Mucosa of descending colon (tissue), 3 donors: ENCODE results near the gene GBP7. TPM values are rescaled to one million over a fixed set of nuclear protein-coding genes. Genes with fewer than 3 reads are reported as not detected.

Experiments
- ATAC-seq: fragments of 200-7000 bp; cut with Tn5 transposase; one replicate; pipeline ENCODE4 v1.9.1; 2020; ENCODE audit warnings: mild to moderate bottlenecking, moderate library complexity
- DNase-seq, 3 donors: peaks; one replicate each; pipeline ENCODE4 v3.0.0-alpha.2; 2020
- H3K36me3 ChIP-seq: fragments of 200-600 bp; one replicate; pipeline ENCODE4 v1.8.0; 2021; ENCODE audit warnings: low read depth, mild to moderate bottlenecking
- H3K4me1 ChIP-seq: fragments of 200-600 bp; one replicate; pipeline ENCODE4 v1.8.0; 2021; ENCODE audit warnings: low read depth, mild to moderate bottlenecking
- H3K4me3 ChIP-seq: fragments of 200-600 bp; one replicate; pipeline ENCODE4 v1.8.0; 2021; ENCODE audit warnings: mild to moderate bottlenecking
- H3K9me3 ChIP-seq: fragments of 200-600 bp; one replicate; pipeline ENCODE4 v1.8.0; 2021; ENCODE audit warnings: mild to moderate bottlenecking
- intact Hi-C, 2 donors: fragments of 100-400 bp; cut with DNase I in 1 of 2; cut with micrococcal nuclease in 1 of 2; formaldehyde crosslinking; loops; one replicate each; pipeline versions ENCODE4 v1.11.0 to v1.11.1; 2022; cut with DNase I, micrococcal nuclease
- total RNA-seq, 3 donors: library from RNA; stranded (reverse); fragmentation: NEBNext Ultra II Directional in 2 of 3; extraction: Animal tissue kit (Norgen Biotek cat#: 25700) in 2 of 3; gene quantifications; one replicate each; pipeline versions ENCODE4 v1.2.1 to v1.2.4, GENCODE V29; 2021 to 2023
- TF ChIP-seq, protein P1 (sequence below): fragments of 200-600 bp; IDR thresholded peaks from one replicate; pipeline ENCODE4 v1.8.0; 2022; ENCODE audit warnings: antibody characterized with exemption, mild to moderate bottlenecking
- donor health status: DM: no; HTN: no; CAD: no; lungs with moderate emphysema.
- donor health status: DM: no; HTN: no; CAD: no.
- donor health status: DM: no; HTN: yes; CAD: no.

The GBP7 gene
- total RNA-seq, 3 donors from 2014 or later: 0.12 TPM; not detected in 2

DNA sequence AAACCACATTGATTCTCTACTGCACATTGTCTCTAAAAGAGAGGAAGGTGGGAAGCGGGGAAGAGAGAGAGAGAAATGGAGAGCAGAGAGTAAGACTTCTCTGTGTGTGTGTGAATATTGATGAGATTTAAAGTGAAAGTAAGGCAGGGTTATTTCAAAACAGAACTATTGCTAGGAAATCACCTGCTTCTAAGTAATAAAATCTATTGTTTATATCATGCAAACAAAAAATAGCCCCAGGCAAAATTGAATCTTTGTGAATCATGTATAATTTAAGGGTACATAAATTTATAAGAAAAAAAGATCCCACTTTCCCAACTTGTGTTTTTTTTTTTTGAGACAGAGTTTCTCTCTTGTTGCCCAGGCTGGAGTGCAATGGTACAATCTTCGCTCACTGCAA, 1.2 kb upstream of the GBP7 start:
- no peaks in the 10 kb centered on the region for H3K4me1 ChIP-seq
- H3K4me3 ChIP-seq: no peak overlapping the region
- TF ChIP-seq, protein P1, sequence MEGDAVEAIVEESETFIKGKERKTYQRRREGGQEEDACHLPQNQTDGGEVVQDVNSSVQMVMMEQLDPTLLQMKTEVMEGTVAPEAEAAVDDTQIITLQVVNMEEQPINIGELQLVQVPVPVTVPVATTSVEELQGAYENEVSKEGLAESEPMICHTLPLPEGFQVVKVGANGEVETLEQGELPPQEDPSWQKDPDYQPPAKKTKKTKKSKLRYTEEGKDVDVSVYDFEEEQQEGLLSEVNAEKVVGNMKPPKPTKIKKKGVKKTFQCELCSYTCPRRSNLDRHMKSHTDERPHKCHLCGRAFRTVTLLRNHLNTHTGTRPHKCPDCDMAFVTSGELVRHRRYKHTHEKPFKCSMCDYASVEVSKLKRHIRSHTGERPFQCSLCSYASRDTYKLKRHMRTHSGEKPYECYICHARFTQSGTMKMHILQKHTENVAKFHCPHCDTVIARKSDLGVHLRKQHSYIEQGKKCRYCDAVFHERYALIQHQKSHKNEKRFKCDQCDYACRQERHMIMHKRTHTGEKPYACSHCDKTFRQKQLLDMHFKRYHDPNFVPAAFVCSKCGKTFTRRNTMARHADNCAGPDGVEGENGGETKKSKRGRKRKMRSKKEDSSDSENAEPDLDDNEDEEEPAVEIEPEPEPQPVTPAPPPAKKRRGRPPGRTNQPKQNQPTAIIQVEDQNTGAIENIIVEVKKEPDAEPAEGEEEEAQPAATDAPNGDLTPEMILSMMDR: no peak
- intact Hi-C loops: no loop called here
- H3K9me3 ChIP-seq: no peaks in the 10 kb centered on the region
- no peak for ATAC-seq
- H3K36me3 ChIP-seq: no peaks in the 10 kb centered on the region
- no peak for DNase-seq

DNA sequence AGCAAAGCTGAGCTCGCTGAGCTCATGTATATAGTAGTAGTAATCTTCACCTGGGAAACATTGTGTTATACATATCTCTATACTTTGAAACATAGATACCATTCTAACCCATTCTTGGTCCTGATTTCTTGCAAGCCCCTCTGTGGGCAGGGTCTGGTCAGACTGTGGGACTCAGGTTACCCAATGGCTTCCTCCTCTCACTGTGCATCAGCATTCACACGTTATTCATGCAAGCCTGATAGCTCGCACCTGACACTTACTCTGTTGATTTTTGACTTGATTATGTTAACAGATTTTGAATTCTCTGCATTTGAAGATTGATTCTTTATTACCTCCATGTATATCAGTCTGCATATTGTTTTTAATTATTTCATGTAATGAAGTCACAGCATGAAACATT, 1.3 kb downstream of the GBP7 start:
- no peak for ATAC-seq
- intact Hi-C loops: no loop called here
- TF ChIP-seq, protein P1: no peak
- no peak for DNase-seq
- Histone ChIP-seq H3K9me3 (no peaks in the 10 kb centered on the region), H3K4me3 (no peak overlapping the region), H3K36me3 (no peaks in the 10 kb centered on the region), H3K4me1 (no peaks in the 10 kb centered on the region)

DNA sequence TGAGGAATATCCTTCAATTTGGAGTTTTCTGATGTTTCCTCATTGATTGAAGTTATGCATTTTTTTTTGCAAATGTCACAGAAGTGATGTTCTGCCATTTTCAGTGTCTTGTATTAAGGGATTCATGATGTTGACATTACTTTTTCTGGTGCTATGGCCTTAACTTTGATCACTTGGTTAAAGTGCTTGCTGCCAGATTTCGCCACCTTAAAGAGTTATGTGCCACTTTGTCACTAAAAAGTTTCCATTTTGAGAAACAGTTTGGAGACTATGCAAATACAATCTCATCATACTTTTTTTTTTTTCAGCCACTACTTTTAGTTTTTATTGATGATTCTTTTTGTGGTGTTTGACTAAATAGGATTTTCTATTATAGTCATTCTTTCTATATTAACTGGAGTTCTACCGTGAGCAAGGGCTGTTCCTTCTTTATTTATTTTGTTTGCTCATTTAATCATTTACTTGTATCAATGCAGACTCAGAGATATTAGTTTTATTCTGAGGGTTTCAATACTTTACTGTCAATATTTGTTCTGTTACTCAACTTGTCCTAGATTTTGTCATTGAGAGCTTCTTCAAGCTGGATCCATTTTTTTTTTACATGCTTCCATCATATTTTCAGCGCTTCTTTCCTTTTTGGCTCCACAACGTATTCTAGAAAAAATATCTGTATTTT, 3.2 kb downstream of the GBP7 start:
- no peak for DNase-seq
- Histone ChIP-seq H3K36me3 (no peaks in the 10 kb centered on the region), H3K9me3 (no peaks in the 10 kb centered on the region), H3K4me3 (no peak overlapping the region), H3K4me1 (no peaks in the 10 kb centered on the region)
- TF ChIP-seq, protein P1: no peak
- intact Hi-C loops: no loop called here
- ATAC-seq: no peak

DNA sequence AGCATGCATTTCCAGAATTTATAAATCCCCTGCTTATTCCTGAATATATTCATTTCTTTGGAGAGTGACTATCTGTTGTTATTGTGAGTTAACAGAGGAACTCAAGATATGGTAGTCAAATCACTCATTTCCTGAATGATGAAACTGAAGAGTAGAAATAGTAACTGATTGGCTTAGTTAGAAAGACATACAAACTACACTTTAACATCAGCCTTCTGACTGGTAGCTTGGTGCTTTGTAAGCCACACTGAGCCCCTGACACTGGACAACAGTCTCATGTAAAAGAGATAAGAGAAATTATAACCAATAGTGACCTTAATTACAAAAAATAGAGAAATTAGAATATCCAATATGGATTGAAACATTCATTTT, 4.8 kb downstream of the GBP7 start:
- no peaks in the 10 kb centered on the region for H3K36me3 ChIP-seq
- no peak overlapping the region for H3K4me3 ChIP-seq
- intact Hi-C loops: no loop called here
- H3K4me1 ChIP-seq: no peaks in the 10 kb centered on the region
- DNase-seq (no peak), ATAC-seq (no peak)
- TF ChIP-seq, protein P1: no peak
- H3K9me3 ChIP-seq: no peaks in the 10 kb centered on the region

DNA sequence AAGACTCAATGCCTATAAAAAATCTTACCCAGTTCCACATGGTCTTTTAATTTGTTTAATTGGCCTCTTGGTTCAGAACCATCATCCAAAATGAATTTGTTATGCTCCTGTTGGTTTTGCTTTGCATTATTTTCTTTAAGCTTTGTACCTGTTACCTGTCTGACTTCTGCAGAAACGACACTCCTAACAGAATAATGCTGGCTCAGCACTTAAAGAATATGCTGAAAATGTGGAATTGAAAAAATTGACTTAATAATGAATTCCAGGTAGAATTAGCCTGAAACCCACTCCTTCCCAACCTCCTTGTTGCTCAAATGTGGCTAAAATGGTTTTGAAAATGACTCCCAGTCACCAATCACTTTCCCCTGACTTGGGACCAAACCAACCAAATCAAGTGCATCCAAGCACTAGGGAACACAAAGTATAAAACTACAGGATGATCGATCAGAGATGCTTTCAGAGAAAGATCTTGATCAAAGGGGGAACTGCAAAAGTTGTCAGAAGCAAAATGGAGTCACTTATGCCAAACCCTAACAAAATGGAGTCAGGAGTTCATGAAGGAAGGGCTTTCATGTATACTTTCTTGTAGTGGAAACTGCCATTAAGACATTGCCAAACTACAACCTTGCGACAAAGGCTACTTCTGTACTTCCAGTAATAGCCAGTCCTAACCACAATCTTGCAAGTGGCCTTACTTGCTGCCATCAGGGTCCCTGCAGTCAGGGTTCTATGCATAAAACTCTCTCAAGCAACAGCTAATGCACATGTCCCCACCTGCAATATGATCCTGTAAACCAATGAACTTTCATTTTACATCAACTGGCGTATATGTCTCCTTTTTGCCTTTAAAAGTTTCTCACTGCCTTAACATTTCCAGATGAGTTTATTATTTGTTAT, 5.4 kb downstream of the GBP7 start:
- no peak for ATAC-seq
- no peaks in the 10 kb centered on the region for H3K4me1 ChIP-seq
- TF ChIP-seq, protein P1: no peak
- no peaks in the 10 kb centered on the region for H3K36me3 ChIP-seq
- H3K4me3 ChIP-seq: no peak overlapping the region
- intact Hi-C loops: no loop called here
- no peak for DNase-seq
- no peaks in the 10 kb centered on the region for H3K9me3 ChIP-seq
